Thyroid gland (tissue), 4 donors: Measurements from ENCODE around the gene GTPBP6. TPM values are rescaled to one million over a fixed set of nuclear protein-coding genes. Genes with fewer than 3 reads are reported as not detected.

Experiments
- DNase-seq, 2 donors: peaks; one replicate each; pipeline ENCODE4 v3.0.0-alpha.2; 2019
- H3K27ac ChIP-seq, 3 donors: fragments of 200-600 bp; sonication (generic); 1 replicate in 2 of 3; 2 replicates in 1 of 3; pipeline ENCODE4 v1.5.1; 2016 to 2019; ENCODE audit warnings: mild to moderate bottlenecking in 1 of 3, moderate library complexity in 1 of 3
- H3K27me3 ChIP-seq: fragments of 200-600 bp; sonication (generic); one replicate; pipeline ENCODE4 v1.5.1; 2019
- H3K36me3 ChIP-seq, 2 donors: fragments of 200-600 bp; sonication (generic); one replicate each; pipeline ENCODE4 v1.5.1; 2016 to 2019
- H3K4me1 ChIP-seq, 2 donors: fragments of 200-600 bp; sonication (generic); one replicate each; pipeline ENCODE4 v1.5.1; 2017 to 2019
- H3K4me3 ChIP-seq, 3 donors: fragments of 200-600 bp; sonication (generic); replicated peaks in 1 of 3; 1 replicate in 2 of 3; 2 replicates in 1 of 3; pipeline ENCODE4 v1.5.1; 2016; ENCODE audit warnings: mild to moderate bottlenecking in 1 of 3
- H3K9me3 ChIP-seq: fragments of 200-600 bp; sonication (generic); one replicate; pipeline ENCODE4 v1.5.1; 2017
- POLR2A ChIP-seq, 2 donors: fragments of 450-650 bp; IDR thresholded peaks; one replicate each; pipeline ENCODE4 v1.6.1; 2017; ENCODE audit warnings: antibody characterized with exemption in 2 of 2, mild to moderate bottlenecking in 2 of 2, moderate library complexity in 1 of 2
- WGBS, 2 donors: methylation state at CpG; one replicate each; pipeline ENCODE4 v1.1.5; 2017; 5-methylcytosine and 5-hydroxymethylcytosine counted together
- intact Hi-C: fragments of 100-400 bp; cut with DNase I; formaldehyde crosslinking; loops from one replicate; pipeline ENCODE4 v1.15.1; 2023
- total RNA-seq, 4 donors: library from RNA; depleted of rRNA; stranded (reverse); fragments of >200 nt; gene quantifications; one replicate each; pipeline ENCODE4 v1.2.3, GENCODE V29; 2016
- TF ChIP-seq, protein P1 (sequence below), 6 experiments: fragments of 200-600 bp in 3 of 6; fragments of 450-650 bp in 3 of 6; sonication (generic) in 3 of 6; IDR thresholded peaks; one replicate each; pipeline ENCODE4 v1.5.1; 2016 to 2019; ENCODE audit warnings: antibody characterized with exemption in 6 of 6, mild to moderate bottlenecking in 2 of 6, inconsistent platforms in 1 of 6, moderate library complexity in 1 of 6

GTPBP6 gene
- total RNA-seq, 4 donors from 2014 or later = 39.9 to 54.9 (median 47.9) TPM

DNA sequence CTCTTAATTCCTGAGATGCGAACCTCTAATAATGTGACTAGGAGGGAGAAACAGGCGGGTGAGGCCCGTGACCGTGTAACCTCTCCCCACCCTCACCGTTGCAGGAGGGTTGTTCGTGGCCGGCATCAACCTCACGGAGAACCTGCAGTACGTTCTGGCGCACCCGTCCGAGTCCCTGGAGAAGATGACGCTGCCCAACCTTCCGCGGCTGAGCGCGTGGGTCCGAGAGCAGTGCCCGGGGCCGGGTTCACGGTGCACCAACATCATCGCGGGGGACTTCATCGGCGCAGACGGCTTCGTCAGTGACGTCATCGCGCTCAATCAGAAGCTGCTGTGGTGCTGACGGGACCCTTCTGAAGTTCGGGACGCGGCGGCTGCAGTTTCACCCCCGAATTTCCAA lies 19.6 kb downstream of the GTPBP6 start:
- intact Hi-C loops = no loop called here
- TF ChIP-seq, protein P1, sequence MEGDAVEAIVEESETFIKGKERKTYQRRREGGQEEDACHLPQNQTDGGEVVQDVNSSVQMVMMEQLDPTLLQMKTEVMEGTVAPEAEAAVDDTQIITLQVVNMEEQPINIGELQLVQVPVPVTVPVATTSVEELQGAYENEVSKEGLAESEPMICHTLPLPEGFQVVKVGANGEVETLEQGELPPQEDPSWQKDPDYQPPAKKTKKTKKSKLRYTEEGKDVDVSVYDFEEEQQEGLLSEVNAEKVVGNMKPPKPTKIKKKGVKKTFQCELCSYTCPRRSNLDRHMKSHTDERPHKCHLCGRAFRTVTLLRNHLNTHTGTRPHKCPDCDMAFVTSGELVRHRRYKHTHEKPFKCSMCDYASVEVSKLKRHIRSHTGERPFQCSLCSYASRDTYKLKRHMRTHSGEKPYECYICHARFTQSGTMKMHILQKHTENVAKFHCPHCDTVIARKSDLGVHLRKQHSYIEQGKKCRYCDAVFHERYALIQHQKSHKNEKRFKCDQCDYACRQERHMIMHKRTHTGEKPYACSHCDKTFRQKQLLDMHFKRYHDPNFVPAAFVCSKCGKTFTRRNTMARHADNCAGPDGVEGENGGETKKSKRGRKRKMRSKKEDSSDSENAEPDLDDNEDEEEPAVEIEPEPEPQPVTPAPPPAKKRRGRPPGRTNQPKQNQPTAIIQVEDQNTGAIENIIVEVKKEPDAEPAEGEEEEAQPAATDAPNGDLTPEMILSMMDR (IDR thresholded peaks at IDR 0.05) = no peak
- no peak for TF ChIP-seq POLR2A (IDR thresholded peaks at IDR 0.05)
- H3K36me3 ChIP-seq = no peaks in the 10 kb centered on the region
- 97 to 98% methylated on average over 36 of the region's 36 CpGs for WGBS, 2 donors
- H3K27me3 ChIP-seq = no peaks in the 10 kb centered on the region
- no peaks in the 10 kb centered on the region for H3K9me3 ChIP-seq
- no peak overlapping the region for H3K4me3 ChIP-seq
- no peak overlapping the region for H3K27ac ChIP-seq
- no peaks in the 10 kb centered on the region for H3K4me1 ChIP-seq
- no peak for DNase-seq

DNA sequence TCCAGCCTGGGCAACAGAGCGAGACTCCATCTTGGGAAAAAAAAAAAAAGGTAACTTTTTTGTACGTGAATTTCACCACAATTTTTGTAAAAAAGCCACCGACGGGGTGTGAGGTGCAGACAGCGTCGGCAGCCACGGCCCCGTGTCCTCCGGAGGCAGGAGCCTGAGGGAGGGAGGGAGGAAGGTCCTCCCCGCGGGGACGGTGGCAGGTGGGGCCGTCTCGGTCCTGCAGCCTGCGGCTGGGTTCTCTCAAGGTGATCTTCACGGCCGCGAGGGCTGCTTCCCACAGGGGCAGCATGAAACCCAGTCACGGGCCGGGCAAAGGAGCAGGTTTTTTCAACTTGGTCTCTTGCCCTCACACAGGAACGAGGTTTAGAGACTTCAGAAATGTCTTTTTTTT lies 23.5 kb downstream of the GTPBP6 start:
- intact Hi-C loops = no loop called here
- TF ChIP-seq POLR2A (IDR thresholded peaks at IDR 0.05) = no peak
- DNase-seq = no peak
- H3K36me3 ChIP-seq = no peaks in the 10 kb centered on the region
- H3K9me3 ChIP-seq = no peaks in the 10 kb centered on the region
- H3K4me1 ChIP-seq = no peaks in the 10 kb centered on the region
- H3K27ac ChIP-seq = no peak overlapping the region
- no peak overlapping the region for H3K4me3 ChIP-seq
- H3K27me3 ChIP-seq = no peaks in the 10 kb centered on the region
- 91 to 96% methylated on average over 21 of the region's 21 CpGs for WGBS, 2 donors

DNA sequence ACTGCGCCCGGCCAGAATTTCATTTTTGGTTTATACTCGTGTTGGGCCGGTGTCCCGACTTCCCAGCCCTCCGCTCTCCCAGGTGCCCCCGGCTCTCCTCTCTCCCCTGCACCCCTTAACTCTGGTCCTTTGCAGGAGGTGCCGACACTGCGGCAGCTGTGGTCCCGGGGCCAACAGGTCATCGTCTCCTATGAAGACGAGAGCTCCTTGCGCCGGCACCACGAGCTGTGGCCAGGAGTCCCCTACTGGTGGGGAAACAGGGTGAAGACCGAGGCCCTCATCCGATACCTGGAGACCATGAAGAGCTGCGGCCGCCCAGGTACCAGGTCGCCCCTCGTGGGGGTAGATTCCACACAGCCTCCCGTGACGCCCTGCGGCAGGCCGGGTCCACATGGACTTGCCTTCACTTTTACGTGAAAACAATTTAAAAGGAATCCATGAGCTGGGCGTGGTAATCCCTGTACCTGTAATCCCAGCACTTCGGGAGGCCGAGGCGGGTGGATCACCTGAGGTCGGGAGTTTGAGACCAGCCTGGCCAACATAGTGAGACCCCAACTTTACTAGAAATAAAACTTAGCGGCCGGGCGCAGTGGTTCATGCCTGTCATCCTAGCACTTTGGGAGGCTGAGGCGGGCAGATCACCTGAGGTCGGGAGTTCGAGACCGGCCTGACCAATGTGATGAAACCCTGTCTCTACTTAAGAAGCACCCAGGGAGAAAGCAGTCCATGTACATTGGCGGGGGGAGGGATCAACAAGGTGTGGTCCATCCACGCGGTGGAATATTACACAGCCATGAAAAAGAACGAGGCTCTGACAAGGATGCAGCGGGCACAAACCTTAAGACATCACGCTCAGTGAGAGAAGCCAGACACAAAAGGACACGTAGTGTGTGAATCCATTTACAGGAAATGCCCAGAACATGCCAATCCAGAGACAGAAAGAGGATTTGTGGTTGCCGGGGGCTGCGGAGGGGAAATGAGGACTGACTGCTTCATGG lies 25.4 kb downstream of the GTPBP6 start:
- DNase-seq = peak in 1 of 2 donors; percentile 1
- WGBS, 2 donors = 98% methylated on average over 44 to 47 of the region's 47 CpGs
- intact Hi-C loops = no loop called here
- Histone ChIP-seq H3K27ac (no peak overlapping the region), H3K9me3 (no peaks in the 10 kb centered on the region), H3K36me3 (no peaks in the 10 kb centered on the region), H3K4me1 (no peaks in the 10 kb centered on the region), H3K4me3 (no peak overlapping the region), H3K27me3 (no peaks in the 10 kb centered on the region)
- no peak for TF ChIP-seq POLR2A (IDR thresholded peaks at IDR 0.05)
- TF ChIP-seq, protein P1 (IDR thresholded peaks at IDR 0.05) = no peak

DNA sequence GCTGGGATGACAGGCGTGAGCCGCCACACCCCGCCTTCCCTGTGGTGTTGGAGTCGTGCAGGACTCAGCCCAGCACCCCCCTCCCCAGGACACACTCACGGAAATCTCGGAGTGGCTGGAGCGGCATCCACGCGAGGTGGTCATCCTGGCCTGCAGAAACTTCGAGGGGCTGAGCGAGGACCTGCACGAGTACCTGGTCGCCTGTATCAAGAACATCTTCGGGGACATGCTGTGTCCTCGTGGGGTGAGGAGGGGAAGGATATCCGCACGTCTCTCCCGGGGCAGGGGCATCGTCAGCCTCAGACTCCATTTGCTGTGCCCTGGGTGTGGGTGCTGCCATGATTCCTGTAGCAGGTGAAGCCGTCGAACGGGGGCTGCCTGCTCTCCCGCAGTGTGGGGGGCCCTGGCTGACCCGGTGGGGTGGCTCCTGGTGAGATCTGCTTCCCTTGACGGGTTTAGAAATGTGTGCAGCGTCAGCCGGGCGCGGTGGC lies 27.1 kb downstream of the GTPBP6 start:
- no peak overlapping the region for H3K27ac ChIP-seq
- no peaks in the 10 kb centered on the region for H3K27me3 ChIP-seq
- no peak overlapping the region for H3K4me3 ChIP-seq
- TF ChIP-seq, protein P1 (IDR thresholded peaks at IDR 0.05) = no peak
- no peak for TF ChIP-seq POLR2A (IDR thresholded peaks at IDR 0.05)
- intact Hi-C loops = no loop called here
- H3K9me3 ChIP-seq = no peaks in the 10 kb centered on the region
- DNase-seq = peak in 1 of 2 donors; percentile 1
- WGBS, 2 donors = 98 to 100% methylated on average over 21 to 29 of the region's 29 CpGs
- no peaks in the 10 kb centered on the region for H3K36me3 ChIP-seq
- no peaks in the 10 kb centered on the region for H3K4me1 ChIP-seq

DNA sequence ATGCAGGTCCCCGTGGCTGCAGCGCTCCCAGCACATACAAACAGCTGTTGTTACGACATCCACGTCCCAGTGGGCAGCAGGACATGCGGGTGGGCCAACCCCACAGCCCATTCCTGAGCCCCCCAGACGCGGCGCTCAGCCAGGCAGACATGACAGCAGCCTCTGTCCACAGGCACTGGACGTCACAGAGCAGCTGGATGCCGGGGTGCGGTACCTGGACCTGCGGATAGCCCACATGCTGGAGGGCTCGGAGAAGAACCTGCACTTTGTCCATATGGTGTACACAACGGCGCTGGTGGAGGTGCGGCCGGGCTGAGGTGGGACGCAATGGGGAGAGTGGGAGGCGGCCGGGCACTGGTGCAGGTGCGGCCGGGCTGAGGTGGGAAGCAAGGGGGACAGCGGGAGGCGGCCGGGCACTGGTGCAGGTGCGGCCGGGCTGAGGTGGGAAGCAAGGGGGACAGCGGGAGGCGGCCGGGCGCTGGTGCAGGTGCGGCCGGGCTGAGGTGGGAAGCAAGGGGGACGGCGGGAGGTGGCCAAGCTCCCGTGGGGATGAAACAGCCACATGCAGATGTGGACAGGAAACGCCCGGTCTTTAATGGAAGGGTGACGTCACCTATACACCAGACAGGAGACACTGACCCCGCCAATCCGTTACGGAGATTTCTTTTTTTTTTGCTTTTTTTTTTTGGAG lies 28.0 kb downstream of the GTPBP6 start:
- H3K36me3 ChIP-seq = no peaks in the 10 kb centered on the region
- intact Hi-C loops = no loop called here
- H3K27me3 ChIP-seq = no peaks in the 10 kb centered on the region
- H3K9me3 ChIP-seq = no peaks in the 10 kb centered on the region
- 94 to 96% methylated on average over 34 to 38 of the region's 42 CpGs for WGBS, 2 donors
- H3K27ac ChIP-seq = no peak overlapping the region
- H3K4me3 ChIP-seq = no peak overlapping the region
- no peaks in the 10 kb centered on the region for H3K4me1 ChIP-seq
- peak in 1 of 2 donors; percentile 1 for DNase-seq
- no peak for TF ChIP-seq POLR2A (IDR thresholded peaks at IDR 0.05)
- TF ChIP-seq, protein P1 (IDR thresholded peaks at IDR 0.05) = no peak
